ENCODE measurements around the gene RABGEF1. TPM values are rescaled to one million over a fixed set of nuclear protein-coding genes. Genes with fewer than 3 reads are reported as not detected.

RABGEF1 gene
- total and polyA plus RNA-seq, 9 of the 15 experiments (the other 6 are each of a cell fraction or from before 2014, with no cell fraction given), result 7.0 to 29.3 (median 20.5) TPM

- no peak for TF ChIP-seq STAT5B (CRISPR knock-in tag; IDR thresholded peaks at IDR 0.05)
- 0 out of 2 replicates have a peak, but pooled peaks have one; percentile 25 for TF ChIP-seq ZBTB43 (CRISPR knock-in tag; IDR thresholded peaks at IDR 0.05)
- TF ChIP-seq ATF7 (IDR thresholded peaks at IDR 0.05), result peak; percentile 99
- no peak for TF ChIP-seq ZNF785 (CRISPR knock-in tag; IDR thresholded peaks at IDR 0.05)
- peak; percentile 38; the same call in 1 of the 2 replicates for TF ChIP-seq CHD2 (IDR thresholded peaks at IDR 0.05; ENCODE audit: low read depth, low read length)
- TF ChIP-seq ZNF316 (IDR thresholded peaks at IDR 0.05), result no peak
- no peak; the same call in none of the 2 replicates for TF ChIP-seq TRIM28 (IDR thresholded peaks at IDR 0.05)
- peak; percentile 83 for TF ChIP-seq ZNF232 (CRISPR knock-in tag; IDR thresholded peaks at IDR 0.05)
- no peak for TF ChIP-seq NCOA2 (IDR thresholded peaks at IDR 0.05; ENCODE audit: partially characterized antibody in 2 of 2)
- no peak for TF ChIP-seq ARID2 (IDR thresholded peaks at IDR 0.05)
- TF ChIP-seq WHSC1 (IDR thresholded peaks at IDR 0.05; ENCODE audit: low read length), result no peak
- peak; percentile 81; the same call in 1 of the 2 replicates for TF ChIP-seq CTBP1 (IDR thresholded peaks at IDR 0.05; ENCODE audit: borderline replicate concordance)
- no peak for TF ChIP-seq ZNF407 (IDR thresholded peaks at IDR 0.05; ENCODE audit: low read depth)
- TF ChIP-seq FOS (IDR thresholded peaks at IDR 0.05; ENCODE audit: extremely low read depth, insufficient read length), result peak; percentile 51
- no peak for TF ChIP-seq THRA (IDR thresholded peaks at IDR 0.05)
- peak; percentile 96 for TF ChIP-seq PHF8 (IDR thresholded peaks at IDR 0.05; ENCODE audit: borderline replicate concordance, low read length)
- no peak for TF ChIP-seq EZH2 (IDR thresholded peaks at IDR 0.05; ENCODE audit: borderline replicate concordance, low read depth, low read length)
- TF ChIP-seq TCFL5 (CRISPR knock-in tag; conservative IDR thresholded peaks at IDR 0.05), result no peak
These were observed 104.2 kb downstream of the RABGEF1 start (continued) for GRCh38 chr7:66844552-66845378.
